Suprapubic skin (tissue), 3 donors: ENCODE measurements around the gene GNAZ.

Source experiments
- CTCF ChIP-seq, 2 donors: fragments of 200-600 bp in 1 of 2; fragments of 450-650 bp in 1 of 2; sonication (generic) in 1 of 2; IDR thresholded peaks; one replicate each; pipeline ENCODE4 v1.5.1; 2016 to 2019; ENCODE audit warnings: antibody characterized with exemption in 2 of 2, mild to moderate bottlenecking in 1 of 2, moderate library complexity in 1 of 2
- POLR2A ChIP-seq, 2 donors: fragments of 450-650 bp; IDR thresholded peaks; one replicate each; pipeline ENCODE4 v1.6.1; 2017; ENCODE audit warnings: antibody characterized with exemption in 2 of 2, mild to moderate bottlenecking in 2 of 2, moderate library complexity in 2 of 2

DNA sequence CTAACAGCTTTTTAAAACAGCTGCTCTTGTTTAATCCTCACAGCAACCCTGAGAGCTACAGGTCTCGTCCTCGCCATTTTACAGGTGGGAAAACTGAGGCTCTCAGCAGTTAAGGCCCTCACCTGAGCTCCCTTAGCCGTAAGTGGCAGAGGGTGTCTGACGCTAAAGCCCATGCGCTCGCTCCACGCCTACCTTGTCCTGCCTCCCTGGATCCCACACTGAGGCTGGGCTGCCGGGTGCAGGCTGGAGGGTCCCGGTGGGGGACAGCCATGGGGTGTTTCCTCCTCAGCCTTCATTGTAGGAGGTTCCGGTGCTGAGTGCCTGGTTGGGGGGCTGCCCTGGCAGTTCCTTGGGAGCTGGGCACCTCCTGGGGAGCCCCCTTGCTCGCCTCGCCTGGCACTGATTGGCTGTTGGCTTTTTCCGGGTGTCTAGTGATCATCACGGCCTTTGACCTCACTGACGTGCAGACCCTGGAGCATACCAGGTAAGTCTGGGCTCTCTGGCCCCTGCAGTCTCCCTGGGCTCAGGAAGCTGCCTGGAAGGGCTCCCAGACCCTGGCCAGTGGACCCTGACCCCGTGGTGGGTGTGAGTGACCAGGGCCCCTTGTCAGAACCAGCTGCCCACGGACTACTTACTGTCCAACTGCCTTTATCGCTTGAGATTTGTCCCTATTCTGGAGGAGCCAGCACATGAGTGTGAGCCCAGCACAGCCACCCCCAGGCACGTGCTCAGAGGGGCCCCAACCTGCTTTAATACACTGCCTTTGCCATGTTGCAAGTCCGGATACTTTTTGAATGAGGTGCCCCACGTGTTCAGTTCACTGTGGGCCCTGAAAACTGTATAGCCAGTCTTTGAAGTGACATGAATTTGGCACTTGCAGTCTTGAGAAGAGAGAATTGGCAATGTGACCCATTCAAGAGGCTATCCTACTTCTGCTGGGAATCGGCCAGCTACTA is 87.5 kb downstream of the GNAZ start:
- no peak for TF ChIP-seq CTCF (IDR thresholded peaks at IDR 0.05)
- no peak for TF ChIP-seq POLR2A (IDR thresholded peaks at IDR 0.05)
